SK-N-SH (cell line): ENCODE results near the gene GPC2. TPM values are rescaled to one million over a fixed set of nuclear protein-coding genes. Genes with fewer than 3 reads are reported as not detected.

Experiments
- CTCF ChIA-PET: fragments of 300-600, 350-600 bp; formaldehyde crosslinking; extraction: SDS; loops from one replicate; lab custom pipeline; 2021; lab: Yijun Ruan, JAX
- POLR2A ChIA-PET: fragments of 350-600 bp; sonication (Branson Sonifier 250); formaldehyde crosslinking; extraction: SDS; loops from one replicate; lab custom pipeline; 2020; ENCODE audit warnings: antibody characterized with exemption, inconsistent platforms; lab: Yijun Ruan, JAX
- DNase-seq: peaks from one replicate; pipeline ENCODE4 v3.0.0; 2012
- H2AFZ ChIP-seq: fragments of 200-600 bp; sonication (generic); 2 replicates; pipeline ENCODE4 v1.8.1; 2016; ENCODE audit warnings: antibody characterized with exemption, mild to moderate bottlenecking, low read depth
- H3F3A ChIP-seq: fragments of 200-600 bp; sonication (generic); replicated peaks from 2 replicates; pipeline ENCODE3; 2016; ENCODE audit warnings: antibody characterized with exemption, mild to moderate bottlenecking; ENCODE audit not compliant: insufficient read depth
- H3K27ac ChIP-seq, 2 experiments: fragments of 200-500 bp in 1 of 2; fragments of 200-600 bp in 1 of 2; sonication (Bioruptor generic) in 1 of 2; sonication (generic), shearing (Covaris generic) in 1 of 2; 2 replicates each; pipeline versions ENCODE4 v1.5.1 to v1.6.1; 2014 to 2016; ENCODE audit warnings: low read depth in 2 of 2, inconsistent platforms in 1 of 2, low read length in 1 of 2, mild to moderate bottlenecking in 1 of 2, mixed read lengths in 1 of 2
- H3K27me3 ChIP-seq: fragments of 200-600 bp; sonication (generic), shearing (Covaris generic); 2 replicates; pipeline ENCODE4 v1.6.1; 2016; ENCODE audit warnings: mixed run types; ENCODE audit not compliant: insufficient read depth
- H3K36me3 ChIP-seq, 2 experiments: fragments of 200-500 bp in 1 of 2; fragments of 200-600 bp in 1 of 2; sonication (Bioruptor generic) in 1 of 2; sonication (generic) in 1 of 2; replicated peaks in 1 of 2; 2 replicates each; pipeline versions ENCODE3 to v1.5.1; 2014 to 2016; ENCODE audit warnings: low read length in 1 of 2, mild to moderate bottlenecking in 1 of 2; ENCODE audit not compliant: insufficient read depth in 2 of 2, control insufficient read depth in 1 of 2
- H3K4me1 ChIP-seq, 2 experiments: fragments of 200-500 bp in 1 of 2; fragments of 200-600 bp in 1 of 2; sonication (Bioruptor generic) in 1 of 2; sonication (generic), shearing (Covaris generic) in 1 of 2; 2 replicates each; pipeline versions ENCODE4 v1.5.1 to v1.6.1; 2014 to 2016; ENCODE audit warnings: low read depth in 1 of 2, low read length in 1 of 2, mixed run types in 1 of 2; ENCODE audit not compliant: insufficient read depth in 2 of 2, control insufficient read depth in 1 of 2
- H3K4me2 ChIP-seq: fragments of 200-600 bp; sonication (generic), shearing (Covaris generic); 2 replicates; pipeline ENCODE4 v1.6.1; 2017; ENCODE audit warnings: mixed run types
- H3K4me3 ChIP-seq, 2 experiments: fragments of 200-500 bp in 1 of 2; fragments of 200-600 bp in 1 of 2; sonication (Bioruptor generic) in 1 of 2; sonication (generic), shearing (Covaris generic) in 1 of 2; 2 replicates each; pipeline versions ENCODE4 v1.5.1 to v1.8.1; 2014 to 2016; ENCODE audit warnings: low read depth in 2 of 2, inconsistent platforms in 1 of 2, low read length in 1 of 2, mild to moderate bottlenecking in 1 of 2, mixed read lengths in 1 of 2, moderate library complexity in 1 of 2
- H3K79me2 ChIP-seq: fragments of 200-600 bp; sonication (generic); 2 replicates; pipeline ENCODE4 v1.8.1; 2017; ENCODE audit warnings: mild to moderate bottlenecking; ENCODE audit not compliant: insufficient read depth
- H3K9ac ChIP-seq: fragments of 200-600 bp; sonication (generic); 2 replicates; pipeline ENCODE4 v1.6.1; 2017; ENCODE audit warnings: mixed run types
- H3K9me2 ChIP-seq: fragments of 200-600 bp; sonication (generic); 2 replicates; pipeline ENCODE4 v1.6.1; 2017; ENCODE audit warnings: mixed run types
- H3K9me3 ChIP-seq: fragments of 200-600 bp; sonication (generic); 2 replicates; pipeline ENCODE4 v1.6.1; 2017; ENCODE audit warnings: mixed run types, mild to moderate bottlenecking, moderate library complexity
- H4K20me1 ChIP-seq: fragments of 200-600 bp; sonication (generic); 2 replicates; pipeline ENCODE4 v1.6.1; 2017; ENCODE audit warnings: mild to moderate bottlenecking, mixed run types; ENCODE audit not compliant: insufficient read depth
- GABPA ChIP-seq: IDR thresholded peaks from 2 replicates; pipeline ENCODE4 v1.4.0; 2012; ENCODE audit warnings: low read depth, mild to moderate bottlenecking
- GATA2 ChIP-seq: sonication (generic); formaldehyde crosslinking; IDR thresholded peaks from 2 replicates; pipeline ENCODE4 v1.5.0; 2020; ENCODE audit warnings: mild to moderate bottlenecking, missing genetic modification reagents
- IRF3 ChIP-seq: fragments of 150-350 bp; IDR thresholded peaks from 2 replicates; pipeline ENCODE4 v1.6.1; 2016; ENCODE audit warnings: mild to moderate bottlenecking, low read depth, low read length
- MEF2A ChIP-seq: IDR thresholded peaks from 2 replicates; pipeline ENCODE4 v1.4.0; 2012; ENCODE audit warnings: low read depth, borderline replicate concordance
- NRF1 ChIP-seq: IDR thresholded peaks from 2 replicates; pipeline ENCODE4 v1.6.1; 2012; ENCODE audit warnings: low read depth, mild to moderate bottlenecking, low read length
- RAD21 ChIP-seq: IDR thresholded peaks from 2 replicates; pipeline ENCODE4 v1.6.1; 2012; ENCODE audit warnings: mild to moderate bottlenecking, low read length
- RXRA ChIP-seq: IDR thresholded peaks from 2 replicates; pipeline ENCODE4 v1.4.0; 2012; ENCODE audit warnings: low read depth, mild to moderate bottlenecking, borderline replicate concordance
- SIN3A ChIP-seq: IDR thresholded peaks from 2 replicates; pipeline ENCODE4 v1.6.1; 2012; ENCODE audit warnings: low read depth, mild to moderate bottlenecking, low read length, moderate library complexity, borderline replicate concordance
- TCF12 ChIP-seq: IDR thresholded peaks from 2 replicates; pipeline ENCODE4 v1.4.0; 2012
- TEAD4 ChIP-seq: IDR thresholded peaks from 2 replicates; pipeline ENCODE4 v1.4.0; 2012; ENCODE audit warnings: mild to moderate bottlenecking, borderline replicate concordance; ENCODE audit not compliant: insufficient read depth
- USF2 ChIP-seq: fragments of 150-350 bp; IDR thresholded peaks from 2 replicates; pipeline ENCODE4 v1.6.1; 2017; ENCODE audit warnings: antibody characterized with exemption, low read length, low read depth, borderline replicate concordance
- WGBS: methylation state at CpG from one replicate; pipeline ENCODE4 v1.1.6; 2017; ENCODE audit warnings: low lambda C conversion rate; 5-methylcytosine and 5-hydroxymethylcytosine counted together
- polyA plus RNA-seq, 3 experiments: library from polyadenylated mRNA; depleted of rRNA; stranded (reverse); fragments of >200 nt; gene quantifications; 2 replicates each; pipeline ENCODE4 v1.2.3, GENCODE V29; 2012
- TF ChIP-seq, protein P1 (sequence below): IDR thresholded peaks from 2 replicates; pipeline ENCODE4 v1.4.0; 2012; ENCODE audit warnings: low read depth, borderline replicate concordance

Gene GPC2
- polyA plus RNA-seq, 1 of the 3 experiments (the other 2 are of a cell fraction): 12.9 TPM

GRCh38 chr7:100163006-100163531, 14.1 kb downstream of the GPC2 start:
- DNase-seq: peak; percentile 23
- Histone ChIP-seq H3K9ac (no peak overlapping the region), H3K36me3 (no peaks in the 10 kb centered on the region), H4K20me1 (no peaks in the 10 kb centered on the region), H3K9me3 (no peaks in the 10 kb centered on the region), H3F3A (no peaks in the 10 kb centered on the region), H3K27me3 (no peaks in the 10 kb centered on the region), H3K4me2 (no peak overlapping the region), H3K27ac (no peak overlapping the region), H3K4me3 (no peak overlapping the region), H3K9me2 (no peaks in the 10 kb centered on the region), H3K79me2 (peaks cover 9% of the 10 kb centered on the region; the same call in 1 of the 2 replicates), H2AFZ (no peak overlapping the region), H3K4me1 (peaks cover 0 to 12% of the 10 kb centered on the region in 2 experiments; a peak in 1 of 4 replicates)
- ChIA-PET CTCF (interaction anchor here (1.3 to 1.5 kb wide), 2 partner anchors 15 to 30 kb away, joined by 5 read pairs; partner anchors contain the start of gene LAMTOR4), POLR2A (no interaction called here)
- TF ChIP-seq RAD21 (no peak), NRF1 (no peak), TCF12 (no peak), RXRA (no peak)
- 63% methylated on average over 5 of the region's 6 CpGs for WGBS

- H3K27ac ChIP-seq: no peak overlapping the region
- no peaks in the 10 kb centered on the region for H3F3A ChIP-seq
- H3K9ac ChIP-seq: no peak overlapping the region
- H3K9me3 ChIP-seq: no peaks in the 10 kb centered on the region
- TF ChIP-seq TEAD4: no peak
- no peak for TF ChIP-seq IRF3
- no peak for TF ChIP-seq SIN3A
- no peak for TF ChIP-seq MEF2A
- no peak for TF ChIP-seq GABPA
- no peak for TF ChIP-seq GATA2 (CRISPR knock-in tag)
- TF ChIP-seq, protein P1, sequence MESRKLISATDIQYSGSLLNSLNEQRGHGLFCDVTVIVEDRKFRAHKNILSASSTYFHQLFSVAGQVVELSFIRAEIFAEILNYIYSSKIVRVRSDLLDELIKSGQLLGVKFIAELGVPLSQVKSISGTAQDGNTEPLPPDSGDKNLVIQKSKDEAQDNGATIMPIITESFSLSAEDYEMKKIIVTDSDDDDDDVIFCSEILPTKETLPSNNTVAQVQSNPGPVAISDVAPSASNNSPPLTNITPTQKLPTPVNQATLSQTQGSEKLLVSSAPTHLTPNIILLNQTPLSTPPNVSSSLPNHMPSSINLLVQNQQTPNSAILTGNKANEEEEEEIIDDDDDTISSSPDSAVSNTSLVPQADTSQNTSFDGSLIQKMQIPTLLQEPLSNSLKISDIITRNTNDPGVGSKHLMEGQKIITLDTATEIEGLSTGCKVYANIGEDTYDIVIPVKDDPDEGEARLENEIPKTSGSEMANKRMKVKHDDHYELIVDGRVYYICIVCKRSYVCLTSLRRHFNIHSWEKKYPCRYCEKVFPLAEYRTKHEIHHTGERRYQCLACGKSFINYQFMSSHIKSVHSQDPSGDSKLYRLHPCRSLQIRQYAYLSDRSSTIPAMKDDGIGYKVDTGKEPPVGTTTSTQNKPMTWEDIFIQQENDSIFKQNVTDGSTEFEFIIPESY: no peak
- no peak for TF ChIP-seq USF2
- no peak for TF ChIP-seq NRF1
- H3K27me3 ChIP-seq: no peaks in the 10 kb centered on the region
- ChIA-PET POLR2A (interaction anchor here (4.3 kb wide), 1 partner anchor 12 kb away, joined by 25 read pairs; the partner anchor contains the start of gene LAMTOR4), CTCF (interaction anchor here (0.6 to 3.2 kb wide), 8 partner anchors 8 to 1991 kb away, joined by 3 to 16 read pairs (median 4); partner anchors contain the start of genes GAL3ST4, GPC2 and STAG3)
- peaks cover 11 to 19% of the 10 kb centered on the region in 2 experiments; a peak in 2 of 4 replicates for H3K4me1 ChIP-seq
- no peak overlapping the region for H2AFZ ChIP-seq
- peaks cover 35% of the 10 kb centered on the region for H3K79me2 ChIP-seq
- peaks cover 18 to 20% of the 10 kb centered on the region in 2 experiments for H3K36me3 ChIP-seq
- H3K4me2 ChIP-seq: no peak overlapping the region
- H4K20me1 ChIP-seq: peaks cover 20% of the 10 kb centered on the region
- no peak for DNase-seq
- WGBS: 97% methylated on average over 15 of the region's 18 CpGs
- H3K4me3 ChIP-seq: no peak overlapping the region
- no peaks in the 10 kb centered on the region for H3K9me2 ChIP-seq
These were observed 17.1 kb downstream of the GPC2 start for GRCh38 chr7:100160067-100160466.
